ENCODE results near the gene NEK2.
"Not testable (repeated sequence)": the region's sequence is repeated elsewhere in the genome, so short reads cannot be mapped to it uniquely, and the experiment has no call there.

The NEK2 gene

DNA sequence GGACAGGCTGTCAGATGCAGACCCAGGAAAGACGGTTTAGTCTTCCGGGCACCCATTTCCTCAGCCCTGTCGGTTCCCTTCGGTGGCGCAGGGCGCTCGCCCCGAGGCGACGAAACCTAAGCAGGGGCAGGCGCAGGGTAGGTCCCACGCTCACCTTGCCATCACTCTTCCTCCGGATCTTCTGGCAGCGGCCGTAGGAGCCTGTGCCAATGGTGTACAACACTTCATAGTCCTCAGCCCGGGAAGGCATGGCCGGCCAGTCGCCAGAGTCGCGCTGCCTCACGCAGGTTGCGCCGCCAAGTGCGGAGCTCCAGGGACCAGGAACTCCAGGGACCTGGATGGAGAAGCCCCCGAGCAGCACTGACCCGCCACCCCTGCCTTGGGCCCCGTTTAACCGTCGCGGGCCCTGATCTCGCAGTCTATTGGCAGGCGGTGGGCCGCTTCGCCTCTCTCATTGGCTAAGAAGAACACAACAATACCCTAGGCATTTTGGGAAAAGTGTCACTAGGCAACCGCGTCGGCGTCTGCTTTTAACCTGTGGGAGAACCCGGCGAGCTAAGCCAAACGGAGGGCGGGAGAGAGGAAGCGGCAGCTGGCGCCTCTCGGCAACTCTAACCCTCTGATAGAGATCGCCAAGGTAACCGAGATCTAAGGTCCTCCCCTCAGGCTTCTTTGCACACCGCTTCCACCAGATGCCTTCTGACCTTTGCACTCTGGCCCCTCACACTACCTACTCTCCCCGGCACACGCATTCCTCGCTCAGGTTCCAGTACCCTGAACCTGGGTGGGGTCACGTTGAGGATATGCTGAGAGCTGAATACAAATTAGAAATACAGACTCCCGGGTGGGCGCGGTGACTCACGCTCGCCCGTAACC is at the start of gene NEK2:
NEK2 (minus strand) TSS at position 392 of the 876 bp plus-strand sequence; CDS start at position 250, 142 bp downstream.
- DNase-seq = peak; percentile 67

DNA sequence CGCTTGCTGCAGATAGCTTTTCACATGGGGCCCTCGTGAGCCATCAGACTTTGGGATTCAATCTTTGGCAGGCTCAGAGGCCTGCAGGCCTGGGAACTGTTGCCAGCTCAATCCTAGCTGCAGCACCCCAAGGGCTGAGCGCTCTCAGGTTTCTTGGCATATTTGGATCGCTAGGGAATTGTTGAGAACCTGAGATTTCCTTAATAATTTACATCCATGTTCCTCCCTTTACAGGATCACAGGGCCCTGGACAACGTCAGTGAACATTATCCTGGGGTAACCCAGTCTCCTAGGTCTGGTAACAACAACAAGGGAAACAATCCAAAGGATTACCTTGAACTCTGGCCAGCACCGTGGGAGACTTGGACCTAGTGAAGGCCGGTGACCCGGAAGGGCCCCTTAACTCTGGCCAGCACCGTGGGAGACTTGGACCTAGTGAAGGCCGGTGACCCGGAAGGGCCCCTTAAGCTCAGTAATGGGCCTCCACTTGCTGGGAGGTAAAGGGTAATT is 49.3 kb upstream of the NEK2 start:
- no peak for DNase-seq

DNA sequence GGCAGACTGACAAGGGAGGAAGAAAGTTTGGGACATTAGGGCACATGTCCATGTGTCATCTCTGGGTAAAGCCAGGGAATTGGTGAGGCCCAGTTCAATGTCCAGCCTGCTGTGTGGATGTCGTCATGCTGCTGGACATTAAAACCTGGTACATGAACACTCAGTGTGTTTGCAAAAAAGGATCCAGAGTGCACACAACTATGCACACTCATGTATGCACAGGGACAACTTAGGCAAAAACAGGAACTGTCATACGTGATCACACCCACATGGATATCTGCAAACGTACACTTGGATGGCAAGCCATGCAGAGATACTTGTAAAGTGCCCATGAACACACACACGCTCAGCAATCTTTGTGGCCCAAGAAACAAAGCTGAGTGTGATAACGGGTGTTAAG is 47.9 kb upstream of the NEK2 start:
- no peak for DNase-seq

DNA sequence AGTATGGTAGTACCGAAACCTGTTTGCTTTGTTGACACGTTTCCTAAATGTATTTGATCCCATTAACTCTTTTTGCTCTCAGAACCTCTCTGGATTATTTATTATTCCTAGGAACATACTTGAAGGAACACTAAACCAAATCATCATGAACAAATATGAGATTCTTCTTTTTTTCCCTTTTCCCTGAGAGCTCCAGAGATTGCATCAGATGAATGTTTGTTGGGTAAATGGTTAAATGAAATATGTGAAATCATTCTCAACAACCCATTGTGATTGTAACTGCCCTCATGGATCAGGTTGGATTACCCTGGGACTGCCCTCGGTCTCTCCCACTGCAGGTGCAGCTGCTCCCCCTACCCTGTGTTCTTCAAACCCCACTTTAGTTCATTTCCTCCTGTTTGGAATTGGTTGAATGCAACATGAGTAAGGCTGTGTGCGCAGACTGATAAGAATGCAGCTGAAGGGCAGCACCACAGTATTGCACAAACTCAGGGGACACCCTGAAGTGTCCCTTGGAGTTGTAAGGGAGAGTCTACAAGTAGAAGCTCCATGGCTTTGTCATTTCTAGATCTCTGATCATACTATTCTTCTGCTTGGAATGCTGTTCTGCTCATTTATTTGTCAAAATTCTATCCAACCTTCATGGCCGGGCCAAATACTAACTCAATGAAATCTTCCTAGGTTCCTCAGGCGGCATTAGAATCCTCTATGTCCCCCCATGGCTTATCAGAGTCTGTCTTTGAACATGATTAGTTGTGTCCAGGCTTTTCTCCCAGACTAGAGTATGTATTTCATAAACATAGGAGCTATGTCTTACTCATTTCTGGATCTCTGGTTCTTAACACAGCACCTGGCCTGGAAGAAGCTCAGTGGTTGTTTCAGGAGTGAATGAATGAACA is 47.1 kb upstream of the NEK2 start:
- DNase-seq = no peak

DNA sequence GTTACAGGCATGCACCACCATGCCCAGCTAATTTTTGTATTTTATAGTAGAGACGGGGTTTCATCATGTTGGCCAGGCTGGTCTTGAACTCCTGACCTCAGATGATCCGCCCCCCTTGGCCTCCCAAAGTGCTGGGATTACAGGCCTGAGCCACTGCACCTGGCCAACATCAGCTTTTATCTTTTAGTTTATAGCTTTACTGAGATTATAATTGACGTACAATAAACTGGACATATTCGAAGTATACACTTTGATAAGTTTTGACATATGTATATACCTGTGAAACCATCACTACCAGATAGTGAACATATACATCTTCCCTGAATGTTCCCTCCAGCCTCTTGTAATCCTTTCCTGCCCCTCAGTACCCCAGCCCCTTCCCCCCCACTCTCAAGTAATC is 41.1 kb upstream of the NEK2 start:
- not testable (repeated sequence) for DNase-seq

DNA sequence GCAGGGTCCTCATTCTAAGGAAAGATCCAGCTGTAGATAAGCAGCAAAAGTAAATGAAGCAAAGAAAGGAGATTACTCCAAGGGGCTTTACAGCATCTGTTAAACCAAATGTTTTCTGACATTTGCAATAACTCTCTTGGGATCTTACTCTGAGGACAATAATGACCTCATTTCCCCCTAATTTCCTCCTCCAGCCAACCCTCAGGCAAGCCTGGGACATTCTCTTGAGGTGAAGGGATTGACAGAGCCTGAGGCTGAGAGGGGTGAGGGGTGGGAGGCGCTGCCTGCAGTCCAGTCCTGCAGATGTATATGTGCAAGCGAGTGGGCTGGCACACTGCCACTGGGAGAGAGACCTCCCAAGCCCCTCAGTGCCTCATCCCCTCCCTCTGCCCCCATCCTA is 40.5 kb upstream of the NEK2 start:
- no peak for DNase-seq

DNA sequence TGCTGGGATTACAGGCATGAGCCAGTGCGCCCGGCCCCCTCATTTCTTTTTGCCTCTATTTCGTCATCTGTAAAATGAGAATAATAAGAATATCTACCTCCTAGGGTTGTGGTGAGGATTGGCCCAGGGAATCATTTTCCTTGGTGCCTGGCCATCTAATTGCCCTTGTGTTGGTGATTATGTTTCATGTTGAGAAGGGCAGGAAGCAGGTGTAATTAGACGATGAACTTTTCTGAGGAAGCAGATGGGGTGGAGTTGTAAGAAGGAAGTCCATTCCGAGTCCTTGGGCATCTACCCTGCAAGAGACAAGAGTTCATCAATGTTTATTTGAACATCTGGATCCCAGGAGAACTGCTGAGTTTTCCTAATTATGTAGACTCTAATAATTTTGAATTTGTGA is 38.7 kb upstream of the NEK2 start:
- no peak for DNase-seq

DNA sequence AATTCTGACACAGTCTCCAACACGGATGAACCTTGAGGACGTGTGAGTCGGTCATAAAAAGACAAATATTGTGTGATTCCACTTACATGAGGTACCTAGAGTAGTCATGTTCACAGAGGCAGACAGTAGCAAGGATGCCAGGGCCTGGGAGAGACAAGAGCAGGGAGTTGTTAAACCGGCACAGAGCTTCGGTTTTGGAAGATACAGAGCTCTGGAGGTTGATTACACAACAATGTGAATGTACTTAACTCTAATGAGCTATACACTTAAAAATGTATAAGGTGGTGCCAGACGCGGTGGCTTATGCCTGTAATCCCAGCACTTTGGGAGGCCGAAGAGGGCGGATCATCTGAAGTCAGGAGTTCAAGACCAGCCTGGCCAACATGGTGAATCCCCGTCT is 37.8 kb upstream of the NEK2 start:
- no peak for DNase-seq

DNA sequence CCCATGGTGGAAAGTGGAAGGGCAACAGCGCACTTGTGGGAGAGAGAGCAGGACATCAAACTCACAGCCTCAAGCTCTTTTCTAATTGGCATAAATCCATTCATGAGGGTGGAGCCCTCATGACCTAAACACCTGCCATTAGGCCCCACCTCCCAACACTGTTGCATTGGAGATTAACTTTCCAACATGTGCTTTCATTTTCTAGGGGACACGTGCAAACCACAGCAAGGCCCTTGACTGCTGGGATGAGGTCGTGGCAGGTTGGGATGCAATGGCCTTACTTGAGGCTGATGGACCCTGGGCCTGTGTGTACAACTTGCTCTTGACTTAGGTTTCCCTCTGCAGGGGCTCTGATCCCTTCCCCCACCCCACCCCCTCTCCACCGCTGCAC is 35.9 kb upstream of the NEK2 start:
- peak; percentile 35 for DNase-seq

DNA sequence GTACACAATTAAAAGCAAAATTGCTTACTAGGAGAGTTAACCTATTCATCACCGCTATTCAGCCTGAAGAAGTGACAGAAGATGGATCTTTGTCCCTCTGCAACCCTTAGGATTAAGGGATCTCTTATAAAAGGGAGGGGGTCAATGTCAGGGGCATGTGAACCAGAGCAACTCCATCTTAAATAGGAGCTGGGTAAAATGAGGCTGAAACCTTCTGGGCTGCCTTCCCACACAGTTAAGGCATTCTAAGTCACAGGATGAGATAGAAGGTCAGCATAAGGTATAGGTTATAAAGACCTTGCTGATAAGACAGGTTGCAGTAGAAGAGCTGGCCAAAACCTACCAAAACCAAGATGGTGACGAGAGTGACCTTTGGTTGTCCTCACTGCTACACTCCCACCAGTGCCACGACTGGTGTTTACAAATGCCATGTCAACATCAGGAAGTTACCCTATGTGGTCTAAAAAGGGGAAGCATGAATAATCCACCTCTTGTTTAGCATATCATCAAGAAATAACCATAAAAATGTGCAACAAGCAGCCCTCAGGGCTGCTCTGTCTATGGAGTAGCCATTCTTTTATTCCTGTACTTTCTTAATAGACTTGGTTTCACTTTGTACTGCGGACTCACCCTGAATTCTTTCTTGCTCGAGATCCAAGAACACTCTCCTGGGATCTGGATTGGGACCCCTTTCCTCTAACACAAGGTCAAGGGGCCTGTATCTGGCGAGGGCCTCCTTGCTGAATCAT is 35.3 kb upstream of the NEK2 start:
- no peak for DNase-seq

DNA sequence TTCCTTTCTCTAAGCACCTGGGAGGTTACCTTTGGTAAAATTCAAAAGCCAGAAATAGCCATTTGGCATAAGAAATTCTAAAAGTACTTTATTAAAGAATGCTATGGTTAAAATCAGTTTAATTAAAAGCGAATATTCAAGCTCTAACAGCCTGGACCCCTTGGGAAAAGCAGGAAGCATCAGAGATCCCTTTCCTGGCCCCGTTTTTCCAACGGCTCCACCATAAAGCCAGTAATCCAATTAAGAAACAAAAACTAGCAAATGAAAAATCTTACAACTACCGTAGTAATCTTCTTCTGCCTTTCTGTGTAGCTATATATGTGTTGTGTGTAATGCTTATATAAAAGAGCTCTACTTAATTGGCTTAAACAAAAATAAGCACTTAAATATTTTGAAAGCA is 33.5 kb upstream of the NEK2 start:
- no peak for DNase-seq

DNA sequence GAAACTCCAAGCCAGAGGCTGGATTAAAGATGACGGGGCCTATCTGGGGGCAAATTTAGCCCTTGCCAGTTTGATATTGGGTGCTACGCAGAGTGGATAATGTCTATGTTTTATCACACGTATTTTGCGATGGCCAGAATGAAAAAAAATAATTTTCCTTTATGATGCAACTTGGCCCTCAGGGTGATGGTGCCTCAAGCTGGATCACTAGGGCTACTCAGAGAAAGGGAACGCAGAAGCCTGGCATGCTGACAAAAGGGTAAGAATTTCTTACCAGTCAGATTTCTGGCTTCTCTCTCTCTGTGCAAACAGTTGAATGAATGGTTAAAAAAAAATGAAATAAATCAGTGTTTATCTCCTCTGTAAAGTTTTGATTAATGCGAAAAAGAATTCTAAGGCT is 32.6 kb upstream of the NEK2 start:
- no peak for DNase-seq

DNA sequence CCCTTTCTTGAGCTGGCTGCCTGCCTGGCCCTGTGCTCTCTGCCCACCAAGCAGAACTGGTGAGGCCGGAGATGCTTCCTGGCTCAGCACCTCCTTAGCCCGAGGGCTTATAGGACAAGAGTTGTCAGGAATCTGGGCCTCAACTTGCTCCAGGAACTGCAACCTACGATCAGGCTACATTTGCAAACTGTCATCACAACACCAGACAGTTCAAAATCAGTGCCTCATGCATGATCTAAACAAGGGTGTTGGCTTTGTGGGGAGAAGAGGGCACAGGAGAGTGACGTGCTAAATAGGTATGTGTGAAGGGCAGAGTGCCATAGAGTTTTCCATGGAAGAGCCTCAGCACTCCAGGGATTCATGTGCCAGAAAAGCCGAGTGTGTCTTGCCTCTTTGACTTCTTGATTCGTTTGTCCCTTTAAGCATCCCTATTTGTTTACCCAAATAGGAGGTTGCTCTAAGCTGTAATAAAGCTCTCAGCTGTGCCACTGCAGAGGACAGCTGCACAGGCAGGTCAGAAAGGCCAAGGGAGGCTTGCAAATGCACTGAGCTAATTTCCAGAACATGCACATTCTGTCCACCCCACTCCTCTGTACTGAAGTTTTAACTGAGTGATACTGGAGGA is 30.2 kb upstream of the NEK2 start:
- DNase-seq = no peak

DNA sequence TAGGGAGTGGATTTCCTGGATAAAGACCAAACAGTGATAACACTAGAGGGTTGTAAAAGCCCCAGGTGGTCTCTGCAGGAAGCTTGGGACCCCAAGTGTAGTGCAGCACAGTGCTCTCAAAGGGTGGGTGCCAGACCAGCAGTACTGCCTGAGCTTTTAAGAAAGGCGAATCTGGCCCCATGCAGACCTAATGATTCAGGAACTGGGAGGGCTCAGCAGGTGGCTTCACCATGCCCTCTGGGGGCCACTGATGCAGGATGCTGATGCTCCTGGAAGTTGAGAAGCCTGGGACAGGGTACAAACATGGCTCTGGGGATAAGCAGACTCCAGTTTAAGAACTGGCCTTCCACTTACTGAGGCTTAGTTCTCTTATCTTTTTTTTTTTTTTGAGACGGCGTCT is 29.1 kb upstream of the NEK2 start:
- DNase-seq = no peak

DNA sequence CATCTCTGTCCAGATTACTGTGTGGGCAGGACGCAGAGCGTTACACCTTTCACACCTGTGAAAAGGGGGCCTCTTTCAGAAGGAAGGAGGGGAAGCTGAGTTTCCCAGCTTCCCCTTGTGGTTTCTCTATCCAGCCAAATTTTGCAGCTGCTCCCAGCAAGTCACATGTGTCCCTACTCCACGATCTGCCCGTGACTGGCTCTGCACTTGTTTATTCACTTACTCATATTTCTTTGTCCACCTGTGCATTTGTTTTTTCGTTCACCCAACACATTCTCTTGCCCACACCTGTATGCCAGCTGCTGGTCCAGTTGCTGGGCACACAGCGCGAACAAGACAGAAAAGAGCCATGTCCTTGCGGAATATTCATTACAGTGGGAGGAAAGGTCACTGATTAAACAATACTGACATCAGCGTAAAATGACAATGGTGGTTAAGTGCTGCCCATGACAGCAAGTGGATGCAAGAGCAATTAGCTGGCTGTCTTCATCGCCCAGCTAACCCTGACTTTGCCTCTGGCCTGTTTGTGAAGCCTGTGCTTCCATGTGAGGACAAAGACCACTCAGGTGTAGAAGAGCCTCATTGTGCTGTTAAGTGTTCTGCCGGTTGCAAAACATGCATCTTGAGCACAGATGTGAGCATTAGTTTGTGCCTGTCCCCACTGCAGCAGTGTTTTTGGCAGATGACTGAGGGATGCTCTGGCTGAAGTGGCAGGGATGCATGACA is 28.6 kb upstream of the NEK2 start:
- DNase-seq = peak; percentile 99

DNA sequence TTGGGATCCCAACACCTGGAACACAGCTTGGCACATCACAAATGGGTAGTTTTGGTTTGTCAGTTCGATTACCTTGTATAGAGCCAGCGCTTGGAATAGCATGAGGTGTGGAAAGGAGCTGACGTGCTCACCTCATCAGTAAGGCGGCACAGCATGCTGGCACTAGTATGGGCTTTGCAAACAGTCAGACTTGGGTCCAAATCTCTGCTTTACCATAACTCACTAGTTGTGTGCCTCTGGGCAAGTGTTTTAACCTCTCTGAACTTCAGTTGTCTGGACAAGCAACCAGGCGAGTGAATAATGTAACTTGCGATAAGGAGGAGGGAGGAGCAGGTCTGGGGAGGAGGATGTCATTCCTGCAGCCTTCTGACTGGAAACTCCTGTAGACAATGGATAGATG is 26.3 kb upstream of the NEK2 start:
- no peak for DNase-seq

DNA sequence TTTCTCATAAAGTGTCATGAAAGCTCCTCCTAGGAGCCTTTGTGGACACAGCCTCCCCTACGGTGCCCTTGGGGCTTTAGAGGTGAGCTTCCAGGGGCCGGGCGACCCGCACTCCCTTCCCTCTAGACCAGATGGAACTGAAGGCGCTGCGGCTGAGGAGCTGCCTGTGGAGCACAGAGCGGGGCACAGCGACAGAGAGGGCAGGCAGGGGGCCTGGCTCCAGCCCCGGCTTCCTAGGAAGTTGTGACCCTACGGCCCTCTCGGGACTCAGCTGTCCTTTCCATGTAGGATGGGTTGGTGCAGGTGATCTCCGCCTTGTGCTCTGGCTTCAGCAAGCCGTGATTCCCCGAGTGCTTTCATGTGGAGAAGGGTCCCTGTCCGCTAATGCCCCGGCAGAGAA is 23.6 kb upstream of the NEK2 start:
- DNase-seq = no peak

DNA sequence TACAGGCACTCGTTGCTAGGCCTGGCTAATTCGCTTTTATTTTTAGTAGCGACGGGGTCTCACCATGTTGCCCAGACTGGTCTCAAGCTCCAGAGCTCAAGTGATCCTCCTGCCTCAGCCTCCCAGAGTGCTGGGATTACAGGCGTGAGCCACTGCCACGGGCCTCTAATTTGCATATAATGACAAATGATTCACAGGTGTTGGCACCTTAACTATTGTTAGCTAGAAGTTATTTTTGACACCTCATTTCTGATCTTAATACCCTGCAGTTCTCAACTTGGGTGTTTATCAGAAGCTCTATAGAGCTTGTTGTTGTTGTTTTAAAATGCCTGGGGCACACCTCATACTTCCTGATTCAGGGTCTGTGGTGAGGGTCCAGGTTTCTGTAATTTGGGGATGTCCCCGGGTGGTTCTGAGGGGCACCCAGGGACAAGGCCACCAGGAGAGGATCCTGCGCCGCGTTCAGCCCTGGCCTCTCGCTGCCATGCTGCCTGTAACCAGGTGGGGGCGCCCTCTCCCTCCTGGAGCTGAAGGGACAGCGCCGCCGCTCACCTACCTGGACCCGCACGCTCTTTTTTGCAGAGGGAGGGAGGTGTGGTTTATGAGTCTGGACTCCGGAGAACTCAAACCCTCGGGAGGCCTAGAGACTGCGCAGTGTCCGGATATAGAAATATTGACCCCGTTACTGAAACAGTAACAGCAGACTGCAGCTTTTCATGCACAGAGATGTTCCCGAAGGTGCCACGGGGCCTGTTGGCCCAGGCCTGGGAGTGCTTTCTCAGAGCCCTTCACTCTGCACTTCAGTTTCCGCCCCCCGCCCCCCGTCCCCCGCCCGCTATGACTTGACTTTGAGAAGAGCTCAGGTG is 23.0 kb upstream of the NEK2 start:
- peak; percentile 49 for DNase-seq

DNA sequence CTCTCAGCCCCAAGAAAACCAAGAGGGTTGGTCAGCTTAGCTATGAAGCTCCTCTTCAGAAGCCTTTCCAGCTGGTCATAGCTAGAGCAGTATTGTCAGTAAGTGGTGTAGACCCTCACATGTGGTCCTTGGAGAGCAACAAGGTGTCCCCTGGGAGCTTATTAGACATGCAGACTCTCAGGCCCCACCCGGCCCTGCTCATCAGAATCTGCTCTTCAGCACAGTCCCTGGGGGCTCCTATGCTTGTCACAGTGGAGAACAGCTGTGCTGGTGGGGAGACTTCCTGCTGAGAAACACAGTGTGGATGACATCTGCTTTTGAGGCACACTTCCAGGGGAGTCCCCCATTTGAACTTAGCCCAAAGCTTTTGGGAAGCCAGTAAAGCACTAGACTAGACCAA is 21.9 kb upstream of the NEK2 start:
- no peak for DNase-seq

DNA sequence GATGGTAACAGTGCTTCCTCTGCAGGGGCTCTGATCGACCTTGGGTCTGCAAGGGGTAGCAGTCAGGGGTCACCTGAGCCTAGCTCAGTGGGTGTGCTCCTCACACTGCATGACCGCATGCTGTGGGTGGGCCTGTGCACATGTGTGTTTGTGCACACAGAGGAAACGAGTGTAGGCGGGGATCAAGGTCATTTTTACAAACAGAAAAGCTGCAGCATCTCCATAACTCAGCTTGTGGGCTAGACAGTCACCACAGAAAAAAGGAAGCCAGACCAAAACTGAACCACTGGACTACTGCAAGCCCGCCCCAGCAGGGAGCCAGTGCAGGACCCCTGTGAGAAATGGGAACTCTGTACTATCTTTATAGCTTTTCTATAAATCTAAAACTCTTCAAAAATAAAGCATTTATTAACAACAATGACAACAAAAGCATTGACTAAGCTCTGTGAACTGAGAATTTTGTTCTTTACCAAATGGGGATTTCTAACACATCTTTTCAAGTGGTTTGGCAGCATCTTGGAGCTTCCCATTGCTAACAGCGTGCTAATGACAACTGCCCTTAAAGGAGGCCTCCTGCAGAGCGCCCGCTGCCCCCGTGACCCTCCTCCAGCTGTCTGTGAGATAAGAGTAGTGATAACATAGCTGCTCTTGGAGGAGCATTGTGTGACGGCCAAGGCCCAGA is 19.9 kb upstream of the NEK2 start:
- no peak for DNase-seq

Data from NCI-H2029 treated with DMSO at 0.1 percent for 48 hours (cell line).